Epidermal melanocyte (primary cell): Measurements from ENCODE around the gene MLLT3.

Source experiments
- DNase-seq: peaks from one replicate; pipeline ENCODE4 v3.0.0; 2011; ENCODE audit warnings: low spot score; ENCODE audit not compliant: insufficient read length

MLLT3 gene

DNA sequence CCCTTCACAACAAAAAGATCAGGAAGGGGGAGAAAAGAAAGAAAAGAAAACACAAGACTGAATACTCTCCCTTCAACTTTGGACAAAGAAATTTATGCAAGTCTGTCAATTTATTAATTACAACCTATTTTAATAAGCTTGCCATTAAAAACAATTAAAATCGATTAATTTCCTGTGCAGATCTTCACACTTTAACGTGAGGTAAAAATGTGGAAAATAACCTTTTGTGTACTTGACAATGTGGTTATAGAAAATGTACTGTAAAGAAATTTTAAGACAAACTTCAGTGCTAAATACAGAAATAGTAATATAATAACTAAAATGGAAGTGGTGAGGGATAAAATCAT, 2.7 kb upstream of the MLLT3 start:
- no peak for DNase-seq

GRCh38 chr9:20624201-20625002, 2.1 kb upstream of the MLLT3 start:
- peak; percentile 48 for DNase-seq

- DNase-seq, result no peak
Observed at GRCh38 chr9:20623748-20624124, 1.4 kb upstream of the MLLT3 start.

DNA sequence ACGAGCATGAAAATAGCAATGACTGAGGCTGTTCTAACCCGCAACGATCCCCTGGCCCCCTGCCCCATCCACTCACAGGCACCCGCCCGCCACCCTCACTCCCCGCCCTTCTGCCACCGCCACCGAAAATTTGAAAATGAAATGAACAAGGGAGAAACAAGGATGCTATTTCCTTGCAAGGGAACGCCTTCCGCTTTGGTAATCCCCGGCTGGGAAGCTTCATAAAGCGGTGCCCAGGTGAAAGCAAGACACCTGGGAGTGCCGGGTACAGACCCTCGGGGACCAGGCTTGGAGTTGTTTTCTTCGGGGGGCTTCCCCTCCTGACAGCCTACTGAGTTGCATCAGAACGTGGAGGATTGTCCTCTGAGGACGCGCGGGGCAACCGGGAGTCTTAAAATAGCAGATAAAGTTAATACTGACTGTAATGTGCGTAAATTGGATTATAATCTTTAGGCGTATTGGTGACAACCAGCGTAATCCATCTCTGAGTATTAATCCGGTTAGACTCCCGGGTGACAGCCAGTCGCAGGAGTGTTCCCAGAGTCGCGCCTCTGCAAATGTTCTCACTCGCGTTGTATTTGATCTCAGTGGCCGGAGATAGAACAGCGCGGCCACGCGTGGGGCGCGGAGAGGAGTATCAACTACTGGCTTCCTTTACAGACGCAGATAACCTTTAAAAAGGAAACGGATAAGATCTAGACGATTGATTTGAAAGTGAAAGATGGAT, 885 bp upstream of the MLLT3 start:
- no peak for DNase-seq

DNA sequence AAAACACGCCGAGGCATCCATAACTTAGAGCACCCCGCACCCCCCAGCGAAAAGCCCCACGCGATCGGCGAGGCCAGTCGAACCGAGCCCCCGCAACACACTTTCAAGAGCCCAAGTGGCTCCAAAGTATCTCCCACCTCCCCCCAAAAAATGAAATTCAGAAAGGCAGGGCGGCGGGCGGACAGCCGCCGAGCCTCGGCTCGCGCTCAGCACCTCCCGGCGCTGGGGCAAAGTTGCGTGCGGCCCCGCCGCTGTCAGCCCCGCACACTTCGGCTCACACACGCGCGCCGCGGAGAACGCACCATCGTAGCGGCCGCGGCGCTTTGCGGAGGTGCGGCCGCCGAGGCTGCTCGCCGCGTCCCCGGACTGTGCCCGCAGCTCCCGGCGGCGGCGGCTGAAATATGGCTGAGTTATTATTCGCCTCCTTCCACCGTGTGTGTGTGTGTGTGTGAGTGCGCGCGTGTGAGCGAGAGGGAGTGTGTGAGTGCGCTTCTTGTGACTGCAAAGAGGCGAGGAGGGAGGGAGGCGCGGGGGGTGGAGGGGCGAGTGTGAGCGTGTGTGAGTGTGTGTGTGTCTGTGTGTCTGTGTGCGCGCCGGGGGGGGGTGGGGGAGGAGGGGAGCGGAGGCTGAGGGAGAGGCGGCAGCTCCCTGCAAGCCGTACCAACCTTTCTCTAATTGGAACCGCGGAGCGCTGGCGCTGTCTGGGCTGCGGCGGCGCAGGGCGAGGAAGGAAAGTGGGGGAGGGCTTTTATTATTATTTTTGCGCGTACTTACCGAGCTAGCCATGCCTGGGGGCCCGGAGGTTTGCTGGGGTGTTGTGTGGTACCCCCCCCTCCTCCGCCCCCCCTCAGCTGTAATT, 599 bp downstream of the MLLT3 start:
- no peak for DNase-seq

GRCh38 chr9:20620650-20621470, 1.4 kb downstream of the MLLT3 start:
- DNase-seq, result no peak

- no peak for DNase-seq
Observed at GRCh38 chr9:20619487-20620200, 2.7 kb downstream of the MLLT3 start.

DNA sequence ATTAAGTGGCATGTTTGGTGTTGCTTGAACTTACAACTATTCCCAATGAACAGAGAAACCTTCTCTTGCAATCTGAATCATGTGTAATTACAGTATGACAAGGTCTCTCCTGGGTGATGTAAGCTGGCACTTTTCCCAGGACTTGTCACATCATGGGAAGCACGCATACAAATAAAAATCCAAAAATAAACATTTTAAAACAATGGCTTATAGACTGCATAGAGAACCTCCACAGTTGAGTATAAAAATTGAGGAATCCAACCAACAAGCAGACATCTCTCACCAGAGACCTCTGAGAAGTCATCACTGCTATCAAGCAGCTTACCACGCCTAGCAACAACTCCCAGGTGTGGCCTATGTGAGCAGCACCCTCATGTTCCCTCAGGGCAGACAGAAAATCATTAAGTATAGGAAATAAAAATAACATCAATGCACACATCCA, 3.9 kb downstream of the MLLT3 start:
- no peak for DNase-seq

DNA sequence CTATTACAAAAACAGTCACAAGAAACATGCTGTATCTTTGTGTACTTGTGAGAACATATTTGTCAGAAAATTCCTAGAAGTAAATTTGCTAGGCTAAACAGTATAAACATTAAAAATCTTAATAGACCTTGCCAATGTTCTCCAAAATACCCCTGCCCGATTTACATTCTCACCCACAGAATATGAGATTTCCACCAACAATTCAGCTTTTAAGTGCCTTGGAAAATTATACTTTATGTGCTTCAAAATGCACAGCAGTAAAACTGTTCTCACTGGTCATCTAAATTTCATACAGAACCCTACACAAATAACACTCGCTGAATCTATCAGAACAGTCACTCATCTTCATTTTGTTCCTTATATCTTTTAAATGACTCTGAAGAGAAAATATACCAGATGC, 5.5 kb downstream of the MLLT3 start:
- no peak for DNase-seq

GRCh38 chr9:20614602-20615216, 7.6 kb downstream of the MLLT3 start:
- no peak for DNase-seq

GRCh38 chr9:20611691-20612287, 10.5 kb downstream of the MLLT3 start:
- no peak for DNase-seq

- DNase-seq, result no peak
Observed at GRCh38 chr9:20610591-20610990, 11.7 kb downstream of the MLLT3 start.

DNA sequence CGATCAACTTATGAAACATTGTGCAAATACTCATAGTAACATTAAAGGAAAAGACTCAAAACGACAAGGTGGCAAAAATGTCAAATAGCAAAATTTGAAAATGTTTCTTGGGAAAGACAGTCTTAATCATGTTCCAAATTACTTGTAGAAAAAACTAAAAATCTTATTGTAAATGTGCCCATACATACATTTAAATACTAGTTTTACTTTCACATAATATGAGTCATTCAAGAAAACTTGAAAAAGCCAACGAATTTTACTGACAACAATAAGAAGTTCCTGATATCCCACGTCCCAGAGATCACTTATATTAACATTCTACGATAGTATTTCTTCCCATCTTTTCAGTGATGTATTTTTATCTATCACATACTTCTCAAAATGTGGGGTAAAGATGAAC, 13.7 kb downstream of the MLLT3 start:
- DNase-seq, result no peak

GRCh38 chr9:20606652-20607051, 15.6 kb downstream of the MLLT3 start:
- DNase-seq, result no peak

GRCh38 chr9:20604562-20604961, 17.7 kb downstream of the MLLT3 start:
- DNase-seq, result no peak

GRCh38 chr9:20603524-20604268, 18.6 kb downstream of the MLLT3 start:
- no peak for DNase-seq

GRCh38 chr9:20601292-20601691, 21.0 kb downstream of the MLLT3 start:
- DNase-seq, result no peak

GRCh38 chr9:20599195-20599594, 23.1 kb downstream of the MLLT3 start:
- no peak for DNase-seq

- no peak for DNase-seq
Observed at GRCh38 chr9:20598367-20598766, 23.9 kb downstream of the MLLT3 start.
